CD4-positive, alpha-beta T cell (primary cell): ENCODE measurements around the gene GNG14. TPM values are rescaled to one million over a fixed set of nuclear protein-coding genes. Genes with fewer than 3 reads are reported as not detected.

Experiments
- ATAC-seq: fragments of 200-7000 bp; cut with Tn5 transposase; one replicate; pipeline ENCODE4 v1.10.0; 2022; ENCODE audit warnings: mild to moderate bottlenecking; ENCODE audit not compliant: poor library complexity
- CTCF ChIA-PET: fragments of 350-600 bp; sonication (Branson Sonifier 250); formaldehyde crosslinking; loops from one replicate; lab custom pipeline; 2021; ENCODE audit warnings: antibody characterized with exemption, inconsistent platforms; lab: Charles Lee
- POLR2A ChIA-PET: fragments of 350-600 bp; sonication (Branson Sonifier 250); formaldehyde crosslinking; loops from one replicate; lab custom pipeline; 2021; ENCODE audit warnings: antibody characterized with exemption, inconsistent platforms; lab: Charles Lee
- DNase-seq, 14 experiments: peaks; one replicate each; pipeline ENCODE4 v3.0.0-alpha.2; 2013 to 2020; ENCODE audit warnings: mixed read lengths in 2 of 14
- H3K27ac ChIP-seq, 2 donors: one replicate each; pipeline versions ENCODE4 v1.5.1 to v1.7.0; 2013; ENCODE audit warnings: low read length in 2 of 2, low read depth in 1 of 2, mild to moderate bottlenecking in 1 of 2
- H3K27me3 ChIP-seq, 2 experiments: 1 replicate in 1 of 2; 2 replicates in 1 of 2; pipeline versions ENCODE4 v1.6.1 to v1.7.0; 2013; ENCODE audit warnings: low read length in 2 of 2, control low read depth in 1 of 2, mild to moderate bottlenecking in 1 of 2, moderate library complexity in 1 of 2; ENCODE audit not compliant: insufficient read depth in 2 of 2, control insufficient read depth in 1 of 2
- H3K36me3 ChIP-seq: one replicate; pipeline ENCODE4 v1.6.1; 2013; ENCODE audit warnings: low read length, control low read depth; ENCODE audit not compliant: insufficient read depth
- H3K4me1 ChIP-seq: one replicate; pipeline ENCODE4 v1.6.1; 2013; ENCODE audit warnings: low read length, control low read depth; ENCODE audit not compliant: insufficient read depth
- H3K4me3 ChIP-seq: one replicate; pipeline ENCODE4 v1.5.1; 2013; ENCODE audit warnings: mild to moderate bottlenecking, low read length, moderate library complexity
- H3K9me3 ChIP-seq, 2 experiments: 1 replicate in 1 of 2; 2 replicates in 1 of 2; pipeline versions ENCODE4 v1.6.1 to v1.7.0; 2013; ENCODE audit warnings: low read length in 2 of 2, mild to moderate bottlenecking in 2 of 2, control low read depth in 1 of 2, moderate library complexity in 1 of 2; ENCODE audit not compliant: control insufficient read depth in 1 of 2, insufficient read depth in 1 of 2
- H3K27ac Mint-ChIP-seq: one replicate; pipeline ENCODE4 v1.8.0; 2020; ENCODE audit warnings: mixed read lengths
- H3K27me3 Mint-ChIP-seq: one replicate; pipeline ENCODE4 v1.8.0; 2021; ENCODE audit warnings: mixed read lengths
- H3K36me3 Mint-ChIP-seq: one replicate; pipeline ENCODE4 v1.8.0; 2021; ENCODE audit warnings: low read depth, mixed read lengths
- H3K4me1 Mint-ChIP-seq: one replicate; pipeline ENCODE4 v1.8.0; 2021; ENCODE audit warnings: low read depth, mixed read lengths
- H3K4me3 Mint-ChIP-seq: one replicate; pipeline ENCODE4 v1.8.0; 2020; ENCODE audit warnings: mild to moderate bottlenecking, mixed read lengths
- H3K9me3 Mint-ChIP-seq: one replicate; pipeline ENCODE4 v1.8.0; 2020; ENCODE audit warnings: mixed read lengths
- CTCF ChIP-seq: fragments of 200-600 bp; IDR thresholded peaks from one replicate; pipeline ENCODE4 v1.8.0; 2022; ENCODE audit warnings: antibody characterized with exemption, mild to moderate bottlenecking
- intact Hi-C, 2 experiments: fragments of 100-400 bp; cut with DNase I in 1 of 2; cut with micrococcal nuclease in 1 of 2; formaldehyde crosslinking; loops; one replicate each; pipeline versions ENCODE4 v1.15.1 to v1.9.0; 2023 to 2025; cut with DNase I, micrococcal nuclease
- total RNA-seq, 174 experiments: library from RNA in 2 of 174; stranded (reverse) in 2 of 174; gene quantifications; one replicate each; pipeline ENCODE4 v1.2.3 and lab custom pipeline; 2021 to 2026

Gene GNG14
- total RNA-seq, 2 experiments from 2014 or later = not detected

- Histone ChIP-seq H3K9me3 (no peaks in the 10 kb centered on the region), H3K4me3 (no peak overlapping the region), H3K27ac (no peak overlapping the region), H3K27me3 (no peaks in the 10 kb centered on the region), H3K4me1 (peaks cover 23% of the 10 kb centered on the region), H3K36me3 (peaks cover 2% of the 10 kb centered on the region)
- POLR2A ChIA-PET = interaction anchor here (2.7 kb wide), 1 partner anchor 13 kb away, joined by 27 read pairs; the partner anchor contains the start of gene DHPS
- intact Hi-C loops = loop anchor here in 1 of 2 experiments (10.0 kb wide), 1 partner anchor 1190 kb away; the partner anchor contains the start of gene ZNF653
- peak in 1 of 14 experiments; percentile 20 for DNase-seq
- Mint-ChIP-seq H3K36me3 (peaks cover 16% of the 10 kb centered on the region), H3K4me3 (no peak overlapping the region), H3K9me3 (no peaks in the 10 kb centered on the region), H3K4me1 (peaks cover 11% of the 10 kb centered on the region), H3K27ac (no peak overlapping the region), H3K27me3 (no peaks in the 10 kb centered on the region)
- TF ChIP-seq CTCF = no peak
- CTCF ChIA-PET = interaction anchor here (1.0 kb wide), 1 partner anchor 83 kb away, joined by 3 read pairs; no protein-coding TSS in a partner anchor
- no peak for ATAC-seq
Observed at GRCh38 chr19:12694641-12695040, 6.8 kb downstream of the GNG14 start.

GRCh38 chr19:12695096-12695495, 7.3 kb downstream of the GNG14 start:
- Histone ChIP-seq H3K4me1 (peaks cover 23% of the 10 kb centered on the region), H3K4me3 (no peak overlapping the region), H3K27me3 (no peaks in the 10 kb centered on the region), H3K36me3 (peaks cover 2% of the 10 kb centered on the region), H3K27ac (no peak overlapping the region), H3K9me3 (no peaks in the 10 kb centered on the region)
- intact Hi-C loops = loop anchor here in 1 of 2 experiments (10.0 kb wide), 1 partner anchor 1190 kb away; the partner anchor contains the start of gene ZNF653
- DNase-seq (no peak), ATAC-seq (no peak)
- Mint-ChIP-seq H3K27ac (no peak overlapping the region), H3K4me3 (peak overlapping the region; percentile 20), H3K27me3 (no peaks in the 10 kb centered on the region), H3K36me3 (peaks cover 16% of the 10 kb centered on the region), H3K4me1 (peaks cover 11% of the 10 kb centered on the region), H3K9me3 (no peaks in the 10 kb centered on the region)
- ChIA-PET CTCF (interaction anchor here (1.0 kb wide), 1 partner anchor 82 kb away, joined by 3 read pairs; no protein-coding TSS in a partner anchor), POLR2A (interaction anchor here (2.1 to 2.7 kb wide), 2 partner anchors 14 to 27 kb away, joined by 12 to 27 read pairs; partner anchors contain the start of gene DHPS)
- no peak for TF ChIP-seq CTCF

- TF ChIP-seq CTCF = no peak
- ATAC-seq (no peak), DNase-seq (no peak)
- no peaks in the 10 kb centered on the region for H3K27me3 Mint-ChIP-seq
- CTCF ChIA-PET = interaction anchor here (1.0 kb wide), 1 partner anchor 82 kb away, joined by 3 read pairs; no protein-coding TSS in a partner anchor
- Histone ChIP-seq H3K27ac (no peak overlapping the region), H3K9me3 (no peaks in the 10 kb centered on the region), H3K4me3 (peak overlapping the region; percentile 98), H3K27me3 (no peaks in the 10 kb centered on the region), H3K4me1 (peaks cover 23% of the 10 kb centered on the region), H3K36me3 (peaks cover 2% of the 10 kb centered on the region)
- peaks cover 11% of the 10 kb centered on the region for H3K4me1 Mint-ChIP-seq
- intact Hi-C loops = loop anchor here in 1 of 2 experiments (10.0 kb wide), 1 partner anchor 1191 kb away; the partner anchor contains the start of gene ZNF653
- H3K27ac Mint-ChIP-seq = no peak overlapping the region
- H3K9me3 Mint-ChIP-seq = no peaks in the 10 kb centered on the region
- H3K4me3 Mint-ChIP-seq = peak overlapping the region; percentile 79
- POLR2A ChIA-PET = interaction anchor here (2.1 to 2.7 kb wide), 2 partner anchors 14 to 27 kb away, joined by 12 to 27 read pairs; partner anchors contain the start of gene DHPS
- H3K36me3 Mint-ChIP-seq = peaks cover 16% of the 10 kb centered on the region
Observed at GRCh38 chr19:12695514-12695913, 7.7 kb downstream of the GNG14 start.
